ENCODE data around the gene NPM3. TPM values are rescaled to one million over a fixed set of nuclear protein-coding genes. Genes with fewer than 3 reads are reported as not detected.

The NPM3 gene
- total RNA-seq, 4 donors from 2014 or later = 12.9 to 37.0 (median 16.0) TPM

- no peak overlapping the region for H3K4me3 ChIP-seq
- H3K36me3 ChIP-seq = no peaks in the 10 kb centered on the region
- no peak for TF ChIP-seq CTCF (IDR thresholded peaks at IDR 0.05 in 4 of 5, conservative IDR thresholded peaks at IDR 0.05 in 1 of 5)
- TF ChIP-seq POLR2A (IDR thresholded peaks at IDR 0.05) = no peak
- DNase-seq = no peak
- no peaks in the 10 kb centered on the region for H3K9me3 ChIP-seq
- H3K4me1 ChIP-seq = no peaks in the 10 kb centered on the region
- H3K27me3 ChIP-seq = no peaks in the 10 kb centered on the region
- intact Hi-C loops (cut with DNase I; ENCODE audit: low total_unique reads) = no loop called here
- in situ Hi-C loops (cut with MboI; ENCODE audit: low sequenced_read_pairs in 4 of 4) = no loop called here
- ATAC-seq = no peak
- no peak overlapping the region for H3K27ac ChIP-seq
Observed at GRCh38 chr10:101759309-101760247, 23.7 kb downstream of the NPM3 start.

- H3K27me3 ChIP-seq = no peaks in the 10 kb centered on the region
- intact Hi-C loops (cut with DNase I; ENCODE audit: low total_unique reads) (no loop called here), in situ Hi-C loops (cut with MboI; ENCODE audit: low sequenced_read_pairs in 4 of 4) (no loop called here)
- no peaks in the 10 kb centered on the region for H3K9me3 ChIP-seq
- ATAC-seq (no peak), DNase-seq (no peak)
- H3K27ac ChIP-seq = no peak overlapping the region
- H3K36me3 ChIP-seq = no peaks in the 10 kb centered on the region
- H3K4me1 ChIP-seq = no peaks in the 10 kb centered on the region
- no peak overlapping the region for H3K4me3 ChIP-seq
- no peak for TF ChIP-seq CTCF (IDR thresholded peaks at IDR 0.05 in 4 of 5, conservative IDR thresholded peaks at IDR 0.05 in 1 of 5)
- TF ChIP-seq POLR2A (IDR thresholded peaks at IDR 0.05) = no peak
Observed at GRCh38 chr10:101758858-101759257, 24.4 kb downstream of the NPM3 start.

- in situ Hi-C loops (cut with MboI; ENCODE audit: low sequenced_read_pairs in 4 of 4) = no loop called here
- intact Hi-C loops (cut with DNase I; ENCODE audit: low total_unique reads) = no loop called here
Observed at GRCh38 chr10:101752241-101752640, 31.0 kb downstream of the NPM3 start.

GRCh38 chr10:101749047-101750016, 33.9 kb downstream of the NPM3 start:
- TF ChIP-seq CTCF (IDR thresholded peaks at IDR 0.05 in 4 of 5, conservative IDR thresholded peaks at IDR 0.05 in 1 of 5) (no peak), POLR2A (IDR thresholded peaks at IDR 0.05) (no peak)
- in situ Hi-C loops (cut with MboI; ENCODE audit: low sequenced_read_pairs in 4 of 4) = no loop called here

More at GRCh38 chr10:101752241-101752640, 31.0 kb downstream of the NPM3 start:
- H3K4me3 ChIP-seq = no peak overlapping the region
- H3K27ac ChIP-seq = no peak overlapping the region
- TF ChIP-seq CTCF (IDR thresholded peaks at IDR 0.05 in 4 of 5, conservative IDR thresholded peaks at IDR 0.05 in 1 of 5) = no peak
- TF ChIP-seq POLR2A (IDR thresholded peaks at IDR 0.05) = no peak
- no peaks in the 10 kb centered on the region for H3K36me3 ChIP-seq
- no peaks in the 10 kb centered on the region for H3K27me3 ChIP-seq
- DNase-seq = no peak
- H3K9me3 ChIP-seq = no peaks in the 10 kb centered on the region
- no peaks in the 10 kb centered on the region for H3K4me1 ChIP-seq
- no peak for ATAC-seq

More at GRCh38 chr10:101749047-101750016, 33.9 kb downstream of the NPM3 start:
- no peaks in the 10 kb centered on the region for H3K27me3 ChIP-seq
- no peaks in the 10 kb centered on the region for H3K9me3 ChIP-seq
- ATAC-seq = no peak
- no peaks in the 10 kb centered on the region for H3K36me3 ChIP-seq
- H3K27ac ChIP-seq = no peak overlapping the region
- no peak for DNase-seq
- no peaks in the 10 kb centered on the region for H3K4me1 ChIP-seq
- intact Hi-C loops (cut with DNase I; ENCODE audit: low total_unique reads) = no loop called here
- no peak overlapping the region for H3K4me3 ChIP-seq

Measured in gastrocnemius medialis (tissue), 4 donors.